Brain pericyte (primary cell): Measurements from ENCODE around the gene CDK13.
"Not testable (repeated sequence)": the region's sequence is repeated elsewhere in the genome, so short reads cannot be mapped to it uniquely, and the experiment has no call there.

Experiments
- DNase-seq: peaks from one replicate; pipeline ENCODE4 v3.0.0-alpha.2; 2012; ENCODE audit warnings: low read depth, low spot score

CDK13 gene

DNA sequence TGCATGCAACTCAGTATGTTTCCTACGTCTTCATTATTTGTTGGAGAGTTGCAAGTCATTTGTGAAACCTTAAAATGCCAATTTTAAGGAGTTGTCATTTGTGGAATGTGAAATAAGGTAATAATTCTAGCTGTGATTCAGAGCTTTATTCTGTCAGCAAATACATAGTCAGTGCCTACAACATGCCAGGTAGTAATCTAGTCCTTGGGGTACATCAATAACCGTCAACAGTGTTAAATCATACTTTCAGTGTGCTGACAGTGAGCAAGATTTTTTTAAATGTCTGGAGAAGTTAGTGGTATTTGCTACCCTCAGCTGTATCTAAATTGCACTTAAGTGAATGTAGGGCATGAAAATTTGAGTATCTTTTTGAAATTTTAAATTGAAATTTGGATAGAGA lies 147.7 kb downstream of the CDK13 start:
- no peak for DNase-seq

DNA sequence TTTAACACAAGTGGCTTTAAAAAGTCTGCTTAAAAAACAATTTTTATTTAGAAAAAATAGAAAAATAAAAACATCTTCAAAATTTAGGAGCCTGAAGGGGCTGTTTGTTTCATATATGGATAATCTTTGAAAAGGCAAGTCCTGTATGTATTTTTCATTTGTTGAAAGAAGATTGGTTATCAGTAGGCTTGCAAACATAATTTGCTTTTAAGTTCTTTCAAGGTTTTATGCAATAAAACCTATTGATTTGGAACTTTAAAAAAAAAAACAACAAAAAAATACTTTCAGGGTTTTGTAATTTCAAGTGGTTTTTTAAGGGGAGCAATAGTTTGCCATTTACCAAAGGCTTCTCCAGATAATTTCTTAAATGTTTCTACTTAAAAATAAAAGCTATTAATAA lies 148.8 kb downstream of the CDK13 start:
- DNase-seq = no peak

DNA sequence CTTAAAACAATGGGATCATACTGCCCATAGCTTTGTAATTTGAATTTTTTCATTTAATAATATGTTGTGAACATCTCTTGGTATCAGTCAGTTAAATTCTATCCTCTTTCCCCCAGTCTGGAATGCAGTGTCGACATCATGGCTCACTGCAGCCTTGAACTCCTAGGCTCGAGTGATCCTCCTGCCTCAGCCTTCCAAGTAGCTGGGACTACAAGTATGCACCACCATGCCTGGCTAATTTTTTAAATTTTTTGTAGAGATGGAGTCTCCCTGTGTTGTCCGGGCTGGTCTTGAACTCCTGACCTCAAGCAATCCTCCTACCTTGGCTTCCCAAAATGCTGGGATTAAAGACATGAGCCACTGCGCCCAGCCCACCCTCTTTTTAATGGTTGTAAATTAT lies 149.8 kb downstream of the CDK13 start:
- DNase-seq = no peak

DNA sequence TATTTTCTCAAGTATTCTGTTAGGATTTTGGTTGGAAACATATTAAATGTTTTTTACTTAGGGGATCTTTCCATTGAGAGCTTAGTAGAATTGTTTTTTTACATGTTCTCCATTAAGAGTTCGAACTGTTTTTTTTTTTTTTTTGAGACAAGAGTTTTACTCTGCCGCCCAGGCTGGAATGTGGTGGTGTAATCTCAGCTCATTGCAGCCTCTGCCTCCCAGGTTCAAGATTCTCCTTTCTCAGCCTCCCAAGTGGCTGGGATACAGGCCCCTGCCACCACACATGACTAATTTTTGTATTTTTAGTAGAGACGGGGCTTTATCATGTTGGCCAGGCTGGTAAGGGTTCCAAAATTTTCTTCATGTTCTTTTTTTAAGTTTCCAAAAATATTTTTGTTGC lies 151.1 kb downstream of the CDK13 start:
- no peak for DNase-seq

DNA sequence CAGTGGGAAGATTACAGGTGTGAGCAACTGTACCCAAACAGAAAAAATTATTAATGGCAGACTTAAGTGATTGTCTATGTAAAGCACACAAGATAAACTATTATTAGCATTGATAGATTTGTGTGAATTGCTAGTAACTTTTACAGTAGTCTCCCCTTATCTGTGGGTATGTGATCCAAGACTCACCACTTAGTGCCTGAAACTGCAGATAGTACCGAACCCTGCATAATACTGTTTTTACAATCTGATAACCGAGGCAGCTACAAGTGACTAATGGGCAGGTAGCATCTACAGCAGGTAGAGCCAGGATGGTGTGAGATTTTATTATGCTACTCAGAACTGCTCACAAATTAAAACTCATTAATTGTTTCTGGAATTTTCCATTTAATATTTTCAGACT lies 152.8 kb downstream of the CDK13 start:
- DNase-seq = no peak

DNA sequence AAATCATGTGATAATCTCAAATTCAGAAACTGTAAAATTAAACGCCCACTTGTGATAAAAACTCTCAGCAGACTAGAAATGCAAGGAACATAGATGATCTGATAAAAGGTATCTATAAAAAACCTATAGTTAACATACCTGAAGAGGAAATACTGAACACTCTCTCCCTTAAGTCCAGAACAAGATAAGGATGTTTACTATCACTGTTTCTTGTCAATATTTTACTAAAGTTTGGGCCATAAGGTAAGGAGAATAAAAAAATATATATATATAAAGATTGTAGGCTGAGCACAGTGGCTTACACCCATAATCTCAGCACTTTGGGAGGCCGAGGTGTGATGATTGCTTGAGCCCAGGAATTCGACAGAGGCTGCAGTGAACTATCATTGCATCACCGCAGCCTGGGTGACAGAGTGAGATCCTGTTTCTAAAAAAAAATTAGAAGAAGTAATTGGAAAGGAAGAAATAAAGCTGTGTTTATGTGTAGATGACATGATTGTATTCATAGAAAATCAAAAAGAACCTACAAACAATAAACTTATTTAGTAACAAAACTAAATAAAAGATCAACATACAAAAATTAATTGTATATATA lies 155.9 kb downstream of the CDK13 start:
- DNase-seq = no peak

DNA sequence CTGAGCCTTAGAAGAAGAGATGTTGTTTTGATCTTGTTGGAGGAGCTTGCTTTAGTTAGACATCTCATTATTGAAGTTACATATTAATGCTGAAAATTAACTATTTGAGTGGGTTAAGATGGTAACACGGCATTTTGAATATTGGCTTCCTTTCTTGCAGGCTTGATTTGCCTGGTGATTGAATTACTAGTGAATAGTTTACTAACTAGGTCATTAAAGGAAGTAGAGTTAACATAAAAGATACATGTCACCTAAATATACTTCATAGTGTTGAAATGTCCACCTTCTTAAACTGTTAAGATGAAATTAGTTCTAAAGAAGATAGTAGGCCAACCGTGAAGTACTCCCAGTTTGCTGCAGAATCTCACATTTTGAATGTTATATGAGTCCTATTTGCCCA lies 165.9 kb downstream of the CDK13 start:
- no peak for DNase-seq

DNA sequence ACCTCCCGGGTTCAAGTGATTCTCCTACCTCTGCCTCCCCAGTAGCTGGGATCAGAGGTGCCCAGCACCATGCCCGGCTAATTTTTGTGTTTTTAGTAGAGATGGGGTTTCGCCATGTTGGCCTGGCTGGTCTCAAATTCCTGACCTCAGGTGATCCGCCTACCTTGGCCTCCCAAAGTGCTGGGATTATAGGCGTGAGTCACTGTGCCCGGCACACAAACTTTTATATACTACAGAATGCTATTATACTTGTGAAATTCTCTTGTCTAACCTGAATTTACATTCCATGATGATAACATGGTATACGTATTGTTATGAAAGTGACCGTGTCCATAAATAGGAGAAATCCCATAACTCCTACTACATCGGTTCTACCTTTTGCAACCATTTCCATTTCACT lies 167.1 kb downstream of the CDK13 start:
- DNase-seq = not testable (repeated sequence)

DNA sequence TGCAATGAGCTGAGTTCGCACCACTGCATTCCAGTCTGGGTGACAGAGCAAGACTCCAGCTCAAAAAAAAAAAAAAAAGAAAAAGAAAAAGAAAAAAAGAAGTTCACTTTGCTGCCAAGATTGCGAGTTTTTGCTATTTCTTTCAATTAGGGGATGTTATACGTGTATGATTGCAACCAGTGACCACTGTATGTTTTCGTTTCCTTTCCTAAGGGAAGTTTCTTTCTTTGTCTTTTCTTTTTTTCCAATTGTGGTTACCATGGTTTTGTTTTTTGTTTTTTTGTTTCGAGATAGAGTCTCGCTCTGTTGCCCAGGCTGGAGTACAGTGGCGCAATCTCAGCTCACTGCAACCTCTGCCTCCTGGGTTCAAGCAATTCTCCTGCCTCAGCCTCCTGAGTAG lies 168.1 kb downstream of the CDK13 start:
- DNase-seq = not testable (repeated sequence)

DNA sequence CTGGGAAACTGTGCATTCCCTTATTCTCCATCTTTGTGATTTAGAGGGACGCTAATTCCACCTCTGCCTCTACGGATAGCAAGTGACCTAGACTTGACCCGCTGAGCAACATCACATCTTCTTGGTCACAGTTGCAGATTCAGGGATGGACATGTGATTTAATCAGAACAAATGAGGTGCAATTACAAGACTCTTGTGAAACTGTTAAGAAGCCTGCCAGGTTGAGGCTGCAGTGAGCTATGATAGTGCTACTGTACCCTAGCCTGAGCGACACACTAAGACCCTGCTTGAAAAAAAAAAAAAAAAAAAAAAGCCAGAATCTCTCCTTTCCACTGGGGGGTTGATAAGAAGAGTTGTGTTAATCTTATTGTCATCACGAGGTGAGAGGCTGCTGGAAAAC lies 170.0 kb downstream of the CDK13 start:
- DNase-seq = no peak

DNA sequence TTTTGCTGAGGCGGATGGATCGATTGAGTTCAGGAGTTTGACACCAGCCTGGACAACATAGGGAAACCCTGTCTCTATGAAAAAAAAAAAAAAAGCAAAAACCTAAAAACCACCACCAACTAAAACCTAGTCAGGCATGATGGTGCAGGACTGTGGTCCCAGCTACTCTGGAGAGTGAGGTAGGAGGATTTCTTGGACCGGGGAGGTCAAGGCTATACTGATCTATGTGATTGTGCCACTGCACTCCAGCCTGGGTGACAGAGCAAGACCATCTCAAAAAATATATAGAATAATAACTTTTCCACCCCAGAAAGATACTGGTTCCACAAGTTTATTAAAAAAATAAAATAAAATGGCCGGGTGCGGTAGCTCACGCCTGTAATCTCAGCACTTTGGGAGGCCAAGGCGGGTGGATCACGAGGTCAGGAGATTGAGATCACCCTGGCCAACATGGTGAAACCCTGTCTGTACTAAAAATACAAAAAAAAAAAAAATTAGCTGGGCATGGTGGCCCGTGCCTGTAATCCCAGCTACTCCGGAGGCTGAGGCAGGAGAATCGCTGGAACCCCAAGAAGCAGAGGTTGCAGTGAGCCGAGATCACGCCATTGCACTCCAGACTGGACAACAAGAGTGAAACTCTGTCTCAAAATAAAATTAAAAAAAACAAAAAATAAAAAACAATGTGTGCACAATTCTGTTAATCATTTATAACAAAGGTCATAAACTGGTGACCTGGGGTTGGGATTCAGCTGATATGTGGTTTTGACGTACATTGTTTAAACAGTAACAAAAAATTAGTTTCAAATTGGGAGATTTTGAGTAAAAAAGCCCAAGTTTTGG lies 172.3 kb downstream of the CDK13 start:
- DNase-seq = not testable (repeated sequence)

DNA sequence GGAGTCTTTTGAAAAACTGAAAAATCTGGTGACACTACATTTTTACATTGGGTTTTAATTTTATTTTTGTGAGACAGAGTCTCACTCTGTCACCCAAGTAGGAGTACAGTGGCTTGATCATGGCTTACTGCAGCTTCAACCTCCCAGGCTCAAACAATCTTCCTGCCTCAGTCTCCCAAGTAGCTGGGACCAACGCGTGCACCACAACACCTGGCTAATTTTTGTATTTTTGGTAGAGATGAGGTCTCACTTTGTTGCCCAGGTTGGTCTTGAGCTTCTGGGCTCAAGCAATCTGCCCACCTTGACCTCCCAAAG lies 172.8 kb downstream of the CDK13 start:
- DNase-seq = no peak

DNA sequence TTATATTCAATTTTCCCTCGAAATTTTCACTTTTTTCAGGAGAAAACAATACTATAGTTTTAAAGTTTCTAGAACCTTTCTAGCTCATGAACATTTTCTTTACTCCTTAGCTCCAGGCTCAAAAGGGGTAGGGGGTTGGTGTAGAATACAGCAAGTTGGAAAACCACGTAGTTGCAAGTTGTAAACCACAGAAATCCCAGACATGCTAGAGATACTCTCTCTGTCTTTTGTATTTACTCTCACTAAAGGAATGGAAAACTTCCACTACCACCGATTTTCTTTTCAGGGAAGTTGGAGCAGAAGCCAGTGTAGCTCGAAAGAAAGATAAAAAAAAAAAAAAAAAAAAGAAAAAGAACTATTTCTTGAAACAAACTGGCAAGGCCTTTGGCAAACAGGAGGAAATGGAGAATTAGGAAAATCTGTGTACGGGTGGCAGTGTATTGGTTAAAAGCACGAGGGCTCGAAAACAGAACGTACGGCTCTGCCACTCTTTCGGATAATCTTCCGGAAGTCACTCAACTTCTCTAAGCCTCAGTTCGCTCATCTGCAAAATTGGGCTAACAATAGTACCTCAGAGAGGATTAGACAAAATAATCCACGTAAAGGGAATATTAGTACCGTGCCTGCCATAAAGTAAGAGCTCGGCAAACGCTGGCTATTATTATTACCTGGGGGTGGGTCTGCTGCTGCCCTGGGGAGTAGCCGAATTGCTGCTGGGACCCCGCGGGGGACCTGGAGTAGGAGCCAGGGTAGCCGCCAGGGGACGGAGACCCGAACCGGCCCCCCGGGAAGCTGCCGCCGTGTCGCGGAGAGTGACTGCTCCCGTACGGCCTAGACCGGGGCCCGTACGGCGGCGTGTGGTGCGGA lies 183.7 kb downstream of the CDK13 start:
- DNase-seq = no peak

DNA sequence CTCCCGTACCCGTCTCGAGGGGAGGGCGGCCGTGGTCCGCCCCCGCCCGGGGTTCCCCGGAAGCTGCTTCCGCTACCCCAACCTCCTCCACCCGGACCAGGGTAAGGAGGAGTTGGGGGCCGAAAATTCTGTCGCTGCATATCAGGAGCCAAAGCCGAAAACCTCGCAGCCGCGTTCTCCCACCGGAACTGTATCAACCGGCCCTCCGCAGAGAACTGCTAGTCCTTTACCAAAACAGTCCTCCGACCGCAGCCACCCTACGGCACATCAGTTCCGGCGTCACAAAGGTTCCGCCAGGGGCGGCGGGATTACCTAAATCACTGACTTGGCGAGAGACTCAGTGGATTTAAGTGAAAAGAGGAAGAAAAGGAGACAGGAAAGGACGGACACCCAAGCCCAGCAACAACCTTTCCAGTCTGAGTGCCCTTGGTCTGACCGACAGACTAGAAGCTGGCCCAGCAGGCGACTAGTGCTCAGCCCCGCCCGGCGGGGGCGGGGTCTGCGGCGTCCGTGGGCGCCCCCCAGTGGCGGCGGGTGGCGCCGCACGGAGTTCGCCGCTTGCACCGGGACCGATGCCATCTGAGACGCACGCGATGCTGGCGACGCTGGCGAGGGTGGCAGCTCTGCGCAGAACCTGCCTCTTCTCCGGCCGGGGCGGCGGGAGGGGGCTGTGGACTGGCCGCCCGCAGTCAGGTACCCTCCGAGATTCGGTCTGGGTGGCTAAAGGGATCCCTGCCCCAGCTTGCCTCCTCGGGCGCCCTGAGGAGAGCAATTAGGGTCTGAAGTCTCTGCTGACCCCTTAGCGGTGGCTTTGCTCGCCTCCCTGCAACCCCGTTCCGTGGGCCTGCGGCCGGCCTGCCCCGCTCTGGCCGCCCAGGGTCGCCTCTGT lies 184.6 kb downstream of the CDK13 start, which contains the start of the genes MPLKIP and SUGCT:
MPLKIP (minus strand) TSS at position 195 of the 889 bp plus-strand sequence; CDS start at position 140, 55 bp downstream.
SUGCT (plus strand) TSS at position 578 of the 889 bp plus-strand sequence.
- DNase-seq = peak; percentile 84

DNA sequence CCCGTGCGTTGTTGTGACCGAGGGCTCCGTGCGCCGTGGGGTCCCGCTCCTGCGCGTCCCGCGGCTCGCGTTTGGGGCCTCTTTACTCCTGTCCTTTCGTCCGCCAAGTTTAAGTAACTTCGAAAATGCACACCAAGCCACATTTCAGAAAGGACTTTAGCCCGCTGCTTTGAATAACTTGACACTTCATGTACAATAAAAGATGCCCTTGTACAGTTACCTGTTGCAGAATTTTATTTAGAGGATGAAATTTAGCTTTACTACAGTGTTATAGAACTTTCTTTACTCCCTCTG lies 185.2 kb downstream of the CDK13 start:
- no peak for DNase-seq

DNA sequence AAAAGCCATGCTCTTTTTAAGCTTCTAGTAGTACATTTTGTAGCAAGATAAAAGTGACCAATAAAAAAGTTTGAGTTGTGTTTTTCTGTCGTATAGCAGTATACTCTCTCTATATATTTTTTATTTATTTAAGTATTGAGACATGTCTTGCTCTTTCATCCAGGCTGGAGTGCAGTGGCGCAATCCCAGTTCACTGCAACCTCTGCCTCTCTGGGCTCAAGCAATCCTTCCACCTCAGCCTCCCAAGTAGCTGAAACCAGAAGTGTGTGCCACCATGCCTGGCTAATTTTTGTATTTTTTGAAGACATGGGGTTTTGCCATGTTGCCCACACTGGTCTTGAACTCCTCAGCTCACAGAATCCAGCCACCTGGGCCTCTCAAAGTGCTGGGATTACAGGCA lies 187.5 kb downstream of the CDK13 start:
- no peak for DNase-seq

DNA sequence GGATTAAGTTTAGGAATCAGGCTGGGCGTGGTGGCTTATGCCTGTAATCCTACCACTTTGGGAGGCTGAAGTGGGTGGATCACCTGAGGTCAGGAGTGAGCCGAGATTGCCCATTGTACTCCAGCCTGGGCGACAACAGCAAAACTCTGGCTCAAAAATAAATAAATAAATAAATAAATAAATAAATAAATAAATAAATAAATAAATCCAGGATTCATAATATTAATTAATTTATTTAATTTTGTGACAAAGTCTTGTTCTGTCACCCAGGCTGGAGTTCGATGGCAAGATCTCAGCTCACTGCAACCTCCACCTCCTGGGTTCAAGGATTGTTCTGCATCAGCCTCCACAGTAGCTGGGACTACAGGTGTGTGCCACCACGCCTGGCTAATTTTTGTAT lies 188.9 kb downstream of the CDK13 start:
- no peak for DNase-seq

DNA sequence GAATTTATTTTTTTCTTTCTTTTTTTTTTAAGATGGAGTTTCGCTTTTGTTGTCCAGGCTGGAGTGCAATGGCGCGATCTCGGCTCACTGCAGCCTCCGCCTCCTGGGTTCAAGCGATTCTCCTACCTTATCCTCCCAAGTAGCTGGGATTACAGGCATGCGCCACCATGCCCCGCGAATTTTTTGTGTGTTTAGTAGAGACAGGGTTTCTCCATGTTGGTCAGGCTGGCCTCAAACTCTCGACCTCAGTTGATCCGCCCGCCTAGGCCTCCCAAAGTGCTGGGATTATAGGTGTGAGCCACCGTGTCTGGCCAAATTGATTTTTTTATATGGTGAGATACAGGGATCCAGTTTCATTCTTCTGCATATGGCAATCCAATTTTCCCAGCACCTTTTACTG lies 189.8 kb downstream of the CDK13 start:
- DNase-seq = not testable (repeated sequence)

DNA sequence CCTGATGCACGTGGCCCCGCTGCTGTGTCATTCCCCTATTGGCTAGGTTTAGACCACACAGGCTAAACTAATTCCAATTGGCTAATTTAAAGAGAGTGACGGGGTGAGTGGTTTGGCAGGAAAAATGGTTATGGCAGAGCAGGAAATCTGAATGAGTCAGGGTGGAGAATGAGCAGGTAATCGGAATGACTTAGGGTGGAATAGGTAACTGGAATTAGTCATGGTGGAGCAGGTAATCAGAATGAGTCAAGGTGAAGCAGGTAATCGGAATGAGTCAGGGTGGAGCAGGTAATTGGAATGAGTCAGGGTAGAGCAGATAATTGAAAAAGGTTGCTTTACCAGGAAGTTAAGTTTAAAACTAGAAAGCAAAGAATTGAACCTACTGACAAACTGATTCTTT lies 191.9 kb downstream of the CDK13 start:
- not testable (repeated sequence) for DNase-seq

DNA sequence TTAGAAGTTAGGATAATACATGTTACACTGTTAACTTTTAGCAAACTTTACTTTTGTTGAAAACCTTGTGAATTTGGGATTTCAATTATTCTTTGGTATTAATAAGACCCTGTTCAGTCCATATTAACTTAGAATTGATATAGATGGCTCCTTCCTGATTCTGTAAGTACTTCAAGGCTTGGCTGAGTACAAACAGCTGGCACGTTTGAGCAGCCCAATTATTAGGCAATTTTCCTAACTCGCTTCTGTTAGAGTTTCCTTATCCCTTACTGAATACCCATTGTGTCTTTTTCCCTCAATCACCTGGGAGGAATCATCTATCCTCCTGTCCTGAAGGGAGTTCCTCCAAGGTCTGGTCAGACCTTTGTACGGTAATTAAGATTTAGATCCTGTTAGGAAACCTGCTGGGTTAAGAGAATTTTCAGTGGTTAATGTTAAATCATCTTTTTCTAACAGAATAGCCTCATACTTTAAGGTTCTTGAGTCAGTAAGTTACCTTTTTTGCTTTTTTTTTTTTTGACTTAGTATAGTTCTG lies 195.6 kb downstream of the CDK13 start:
- DNase-seq = not testable (repeated sequence)
